Mammary epithelial cell (primary cell): ENCODE measurements around the gene OOEP.

Experiments used
- CTCF ChIP-seq, 2 donors: IDR thresholded peaks in 1 of 2; conservative IDR thresholded peaks in 1 of 2; 2 replicates each; pipeline ENCODE4 v1.5.1; 2011 to 2012; ENCODE audit warnings: inconsistent platforms in 2 of 2, low read length in 2 of 2, mild to moderate bottlenecking in 2 of 2, control low read depth in 1 of 2, low read depth in 1 of 2; ENCODE audit not compliant: insufficient read depth in 1 of 2; ENCODE audit errors: extremely low read depth in 1 of 2
- EZH2 ChIP-seq: IDR thresholded peaks from 2 replicates; pipeline ENCODE4 v1.6.1; 2012; ENCODE audit warnings: low read length, inconsistent platforms, borderline replicate concordance

- no peak for TF ChIP-seq CTCF (conservative IDR thresholded peaks at IDR 0.05 in 1 of 2, IDR thresholded peaks at IDR 0.05 in 1 of 2; ENCODE audit: extremely low read depth in 1 of 2, insufficient read depth in 1 of 2, low read depth in 1 of 2, low read length in 2 of 2)
- TF ChIP-seq EZH2, result no peak
Measured at GRCh38 chr6:73368675-73369074, 1.0 kb downstream of the OOEP start.
